ENCODE results near the gene DNAJC30.

DNA sequence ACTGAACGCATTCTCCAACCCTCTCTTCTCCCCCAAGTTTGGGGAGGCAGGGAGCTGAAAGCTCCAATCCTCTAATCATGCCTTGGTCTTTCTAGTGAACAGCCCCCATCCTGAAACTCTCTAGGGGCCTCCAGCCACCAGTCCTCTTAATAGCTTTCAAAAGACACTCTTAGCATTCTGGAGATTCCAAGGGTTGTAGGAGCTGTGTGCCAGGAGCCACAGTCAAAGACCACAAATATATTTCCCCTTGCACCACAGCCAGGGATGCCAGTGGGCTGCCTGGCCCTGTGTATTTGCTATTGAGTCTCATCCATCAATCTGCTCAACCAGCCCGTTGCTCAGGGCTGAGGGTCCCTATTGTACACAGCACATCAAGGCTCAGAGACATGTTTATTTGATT lies 40.4 kb downstream of the DNAJC30 start:
- TF ChIP-seq, protein P1, sequence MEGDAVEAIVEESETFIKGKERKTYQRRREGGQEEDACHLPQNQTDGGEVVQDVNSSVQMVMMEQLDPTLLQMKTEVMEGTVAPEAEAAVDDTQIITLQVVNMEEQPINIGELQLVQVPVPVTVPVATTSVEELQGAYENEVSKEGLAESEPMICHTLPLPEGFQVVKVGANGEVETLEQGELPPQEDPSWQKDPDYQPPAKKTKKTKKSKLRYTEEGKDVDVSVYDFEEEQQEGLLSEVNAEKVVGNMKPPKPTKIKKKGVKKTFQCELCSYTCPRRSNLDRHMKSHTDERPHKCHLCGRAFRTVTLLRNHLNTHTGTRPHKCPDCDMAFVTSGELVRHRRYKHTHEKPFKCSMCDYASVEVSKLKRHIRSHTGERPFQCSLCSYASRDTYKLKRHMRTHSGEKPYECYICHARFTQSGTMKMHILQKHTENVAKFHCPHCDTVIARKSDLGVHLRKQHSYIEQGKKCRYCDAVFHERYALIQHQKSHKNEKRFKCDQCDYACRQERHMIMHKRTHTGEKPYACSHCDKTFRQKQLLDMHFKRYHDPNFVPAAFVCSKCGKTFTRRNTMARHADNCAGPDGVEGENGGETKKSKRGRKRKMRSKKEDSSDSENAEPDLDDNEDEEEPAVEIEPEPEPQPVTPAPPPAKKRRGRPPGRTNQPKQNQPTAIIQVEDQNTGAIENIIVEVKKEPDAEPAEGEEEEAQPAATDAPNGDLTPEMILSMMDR (conservative IDR thresholded peaks at IDR 0.05; ENCODE audit: low read depth, low read length) = no peak
- TF ChIP-seq EZH2 (IDR thresholded peaks at IDR 0.05; ENCODE audit: low read length, unreplicated experiment) = no peak
- TF ChIP-seq EZH2phosphoT487 (IDR thresholded peaks at IDR 0.05; ENCODE audit: borderline replicate concordance, low read length) = no peak

Measured in PC-3 (cell line).